H7 (cell line): ENCODE measurements around the gene NT5DC2. TPM values are rescaled to one million over a fixed set of nuclear protein-coding genes. Genes with fewer than 3 reads are reported as not detected.

Experiments
- DNase-seq: peaks from one replicate; pipeline ENCODE4 v3.0.0; 2012
- H3K27me3 ChIP-seq: 2 replicates; pipeline ENCODE4 v1.6.0; 2011; ENCODE audit warnings: mild to moderate bottlenecking, low read length; ENCODE audit not compliant: control insufficient read depth, insufficient read depth
- H3K36me3 ChIP-seq: replicated peaks from 2 replicates; pipeline ENCODE4 v1.5.1; 2011; ENCODE audit warnings: low read length; ENCODE audit not compliant: control insufficient read depth, insufficient read depth
- H3K4me3 ChIP-seq: 2 replicates; pipeline ENCODE4 v1.5.1; 2011; ENCODE audit warnings: low read depth, mild to moderate bottlenecking, control low read depth, low read length, moderate library complexity; ENCODE audit not compliant: insufficient read depth
- total RNA-seq: library from RNA; depleted of rRNA; stranded (reverse); fragments of >200 nt; shearing (Covaris generic); gene quantifications from 2 replicates; pipeline ENCODE4 v1.2.3, GENCODE V29; 2014

NT5DC2 gene
- total RNA-seq, 1 experiment from 2014 or later = 311 TPM

- DNase-seq = peak; percentile 66
- H3K36me3 ChIP-seq = peaks cover 32% of the 10 kb centered on the region
- no peaks in the 10 kb centered on the region; the same call in 1 of the 2 replicates for H3K27me3 ChIP-seq
- H3K4me3 ChIP-seq = no peak overlapping the region
Measured at GRCh38 chr3:52523386-52524257, 10.0 kb downstream of the NT5DC2 start.

- DNase-seq = peak; percentile 57
- Histone ChIP-seq H3K4me3 (no peak overlapping the region), H3K27me3 (peaks cover 5% of the 10 kb centered on the region), H3K36me3 (peaks cover 26% of the 10 kb centered on the region)
Measured at GRCh38 chr3:52522651-52523251, 10.9 kb downstream of the NT5DC2 start.

DNA sequence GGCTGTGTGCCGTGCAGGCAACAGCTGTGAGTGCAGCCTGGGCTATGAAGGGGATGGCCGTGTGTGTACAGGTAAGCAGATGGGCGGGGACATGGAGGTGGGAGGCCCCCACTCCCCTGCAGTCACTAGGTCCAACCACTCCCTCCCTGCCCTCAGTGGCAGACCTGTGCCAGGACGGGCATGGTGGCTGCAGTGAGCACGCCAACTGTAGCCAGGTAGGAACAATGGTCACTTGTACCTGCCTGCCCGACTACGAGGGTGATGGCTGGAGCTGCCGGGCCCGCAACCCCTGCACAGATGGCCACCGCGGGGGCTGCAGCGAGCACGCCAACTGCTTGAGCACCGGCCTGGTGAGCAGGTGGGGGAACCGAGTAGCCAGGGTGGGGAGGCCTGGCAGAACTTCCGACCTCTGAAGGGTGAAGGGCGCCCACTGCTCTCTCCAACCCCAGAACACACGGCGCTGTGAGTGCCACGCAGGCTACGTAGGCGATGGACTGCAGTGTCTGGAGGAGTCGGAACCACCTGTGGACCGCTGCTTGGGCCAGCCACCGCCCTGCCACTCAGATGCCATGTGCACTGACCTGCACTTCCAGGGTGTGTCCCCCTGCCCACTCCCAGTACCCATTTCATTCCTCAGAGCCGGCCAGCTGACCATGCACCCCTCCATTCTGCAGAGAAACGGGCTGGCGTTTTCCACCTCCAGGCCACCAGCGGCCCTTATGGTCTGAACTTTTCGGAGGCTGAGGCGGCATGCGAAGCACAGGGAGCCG, 11.6 kb downstream of the NT5DC2 start:
- DNase-seq = peak; percentile 65
- H3K27me3 ChIP-seq = peaks cover 5% of the 10 kb centered on the region
- no peak overlapping the region for H3K4me3 ChIP-seq
- peaks cover 19% of the 10 kb centered on the region for H3K36me3 ChIP-seq

- peaks cover 5% of the 10 kb centered on the region for H3K27me3 ChIP-seq
- DNase-seq = no peak
- H3K4me3 ChIP-seq = no peak overlapping the region
- H3K36me3 ChIP-seq = peaks cover 15% of the 10 kb centered on the region
Measured at GRCh38 chr3:52521488-52521824, 12.2 kb downstream of the NT5DC2 start.

- H3K27me3 ChIP-seq = peaks cover 5% of the 10 kb centered on the region
- no peak overlapping the region for H3K4me3 ChIP-seq
- peaks cover 11% of the 10 kb centered on the region for H3K36me3 ChIP-seq
- DNase-seq = peak; percentile 62
Measured at GRCh38 chr3:52520716-52521487, 12.8 kb downstream of the NT5DC2 start.

DNA sequence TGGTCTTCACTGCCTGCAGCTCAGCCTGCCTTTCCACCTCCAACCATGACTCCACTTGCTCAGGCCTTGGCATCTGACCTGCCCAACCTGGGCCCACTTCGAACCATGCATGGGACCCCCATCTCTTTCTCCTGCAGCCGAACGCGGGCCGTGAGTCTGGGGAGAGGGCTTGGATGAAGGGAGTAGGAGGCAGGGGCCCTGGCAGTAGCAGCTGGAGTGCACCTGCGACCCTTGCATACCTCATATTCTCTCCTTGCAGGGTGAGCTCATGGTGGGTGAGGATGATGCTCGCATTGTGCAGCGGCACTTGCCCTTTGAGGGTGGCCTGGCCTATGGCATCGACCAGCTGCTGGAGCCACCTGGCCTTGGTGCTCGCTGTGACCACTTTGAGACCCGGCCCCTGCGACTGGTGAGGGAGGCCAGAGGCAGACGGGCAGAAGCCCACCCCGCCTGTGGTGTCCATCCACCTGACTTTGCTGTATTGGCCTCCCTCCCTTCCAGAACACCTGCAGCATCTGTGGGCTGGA, 13.5 kb downstream of the NT5DC2 start:
- Histone ChIP-seq H3K36me3 (peaks cover 6% of the 10 kb centered on the region), H3K27me3 (peaks cover 5% of the 10 kb centered on the region), H3K4me3 (no peak overlapping the region)
- DNase-seq = no peak

- DNase-seq = no peak
- H3K36me3 ChIP-seq = peaks cover 5% of the 10 kb centered on the region
- no peak overlapping the region for H3K4me3 ChIP-seq
- H3K27me3 ChIP-seq = peaks cover 5% of the 10 kb centered on the region
Measured at GRCh38 chr3:52519445-52520140, 14.1 kb downstream of the NT5DC2 start.

GRCh38 chr3:52518723-52519444, 14.8 kb downstream of the NT5DC2 start:
- H3K36me3 ChIP-seq = peaks cover under 1% of the 10 kb centered on the region
- peak overlapping the region; percentile 45 for H3K4me3 ChIP-seq
- peak; percentile 99 for DNase-seq
- peaks cover 5% of the 10 kb centered on the region for H3K27me3 ChIP-seq

DNA sequence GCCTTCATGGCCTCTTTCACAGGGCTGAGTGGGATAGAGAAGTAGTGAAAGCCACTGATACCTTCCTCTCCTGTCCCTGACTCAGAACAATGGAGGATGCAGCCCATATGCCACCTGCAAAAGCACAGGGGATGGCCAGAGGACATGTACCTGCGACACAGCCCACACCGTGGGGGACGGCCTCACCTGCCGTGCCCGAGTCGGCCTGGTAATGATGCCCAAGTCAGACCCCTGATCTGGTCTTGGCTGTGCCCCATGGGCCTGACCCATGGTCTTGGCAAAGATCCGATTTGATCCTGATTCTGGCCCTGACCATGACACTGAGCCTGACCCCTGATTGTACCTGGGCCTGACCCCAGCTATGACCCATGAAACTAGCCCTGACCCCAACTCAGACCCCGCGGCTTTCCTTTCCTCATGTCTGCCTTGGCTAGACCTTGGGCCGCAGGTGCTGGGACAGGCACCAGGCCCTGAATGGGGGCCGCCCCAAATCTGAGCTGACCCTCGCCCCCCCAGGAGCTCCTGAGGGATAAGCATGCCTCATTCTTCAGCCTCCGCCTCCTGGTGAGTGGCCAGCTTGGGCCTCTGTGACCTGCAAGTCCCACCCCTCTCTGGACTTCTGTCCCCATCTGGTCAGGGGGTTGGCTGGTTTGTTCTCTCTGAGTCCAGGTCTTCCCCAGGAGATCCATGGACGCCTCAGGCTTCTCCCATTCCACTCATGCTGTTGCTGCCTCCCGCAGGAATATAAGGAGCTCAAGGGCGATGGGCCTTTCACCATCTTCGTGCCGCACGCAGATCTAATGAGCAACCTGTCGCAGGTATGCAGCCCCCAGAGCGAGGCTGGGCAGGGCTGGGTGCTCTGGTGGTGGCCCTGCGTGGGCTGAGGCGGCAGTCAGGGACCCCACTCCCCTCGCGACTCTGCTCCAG, 15.6 kb downstream of the NT5DC2 start:
- Histone ChIP-seq H3K4me3 (peak overlapping the region; percentile 45), H3K27me3 (peaks cover 5% of the 10 kb centered on the region), H3K36me3 (no peaks in the 10 kb centered on the region)
- DNase-seq = no peak

DNA sequence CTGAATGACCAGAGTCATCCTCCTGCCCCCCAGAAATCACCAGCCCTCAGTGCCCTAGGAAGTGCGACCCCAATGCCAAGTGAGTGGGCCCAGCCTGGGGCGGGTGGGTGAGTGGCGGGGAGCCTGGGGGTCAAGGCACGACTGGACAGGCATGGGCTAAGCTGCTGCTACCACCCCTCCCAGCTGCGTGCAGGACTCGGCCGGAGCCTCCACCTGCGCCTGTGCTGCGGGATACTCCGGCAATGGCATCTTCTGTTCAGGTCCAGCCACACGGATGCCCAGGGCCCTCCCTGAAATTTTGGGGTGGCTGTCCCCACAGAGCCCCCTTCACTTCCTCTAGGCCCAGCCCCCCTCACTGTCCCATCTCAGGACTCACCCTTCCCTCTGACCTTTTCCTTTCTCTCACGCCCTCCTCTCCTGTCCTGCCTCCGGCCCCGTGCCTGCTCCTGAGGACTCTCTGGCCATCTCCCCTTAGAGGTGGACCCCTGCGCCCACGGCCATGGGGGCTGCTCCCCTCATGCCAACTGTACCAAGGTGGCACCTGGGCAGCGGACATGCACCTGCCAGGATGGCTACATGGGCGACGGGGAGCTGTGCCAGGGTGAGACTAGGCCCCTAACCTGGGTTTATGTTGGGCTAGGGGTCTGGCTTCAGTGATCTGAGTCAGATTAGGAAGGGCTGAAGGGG, 17.0 kb downstream of the NT5DC2 start:
- no peak overlapping the region for H3K4me3 ChIP-seq
- no peaks in the 10 kb centered on the region for H3K36me3 ChIP-seq
- DNase-seq = no peak
- H3K27me3 ChIP-seq = peaks cover 5% of the 10 kb centered on the region

GRCh38 chr3:52515192-52515591, 18.5 kb downstream of the NT5DC2 start:
- Histone ChIP-seq H3K36me3 (no peaks in the 10 kb centered on the region), H3K4me3 (no peak overlapping the region), H3K27me3 (peaks cover 5% of the 10 kb centered on the region)
- no peak for DNase-seq

GRCh38 chr3:52514576-52514975, 19.1 kb downstream of the NT5DC2 start:
- DNase-seq = no peak
- Histone ChIP-seq H3K36me3 (no peaks in the 10 kb centered on the region), H3K4me3 (no peak overlapping the region), H3K27me3 (peaks cover 5% of the 10 kb centered on the region)
